ACC112 (cell line): ENCODE data around the gene CDH8.
"Not testable (repeated sequence)": the region's sequence is repeated elsewhere in the genome, so short reads cannot be mapped to it uniquely, and the experiment has no call there.

ENCODE experiments used
- H2AFZ ChIP-seq: fragments of 200-600 bp; sonication (generic); one replicate; pipeline ENCODE4 v1.6.0; 2017; ENCODE audit warnings: antibody characterized with exemption, low read length; ENCODE audit not compliant: unreplicated experiment
- H3K27ac ChIP-seq: fragments of 200-600 bp; sonication (generic); 2 replicates; pipeline ENCODE4 v1.5.1; 2014; ENCODE audit warnings: low read depth, mild to moderate bottlenecking, antibody characterized with exemption, low read length, moderate library complexity
- H3K27me3 ChIP-seq: fragments of 200-600 bp; sonication (generic); 2 replicates; pipeline ENCODE4 v1.6.1; 2014; ENCODE audit warnings: mild to moderate bottlenecking, antibody characterized with exemption, low read length, moderate library complexity, mixed read lengths; ENCODE audit not compliant: insufficient read depth
- H3K36me3 ChIP-seq: fragments of 200-600 bp; sonication (generic); 2 replicates; pipeline ENCODE4 v1.6.1; 2016; ENCODE audit warnings: mild to moderate bottlenecking, antibody characterized with exemption, low read length, moderate library complexity, mixed read lengths; ENCODE audit not compliant: insufficient read depth
- H3K4me1 ChIP-seq: fragments of 200-600 bp; sonication (generic); one replicate; pipeline ENCODE4 v1.6.1; 2016; ENCODE audit warnings: low read length, mixed read lengths; ENCODE audit not compliant: insufficient read depth, unreplicated experiment, control insufficient read depth
- H3K4me3 ChIP-seq: fragments of 200-600 bp; sonication (generic); 2 replicates; pipeline ENCODE4 v1.5.1; 2014; ENCODE audit warnings: mild to moderate bottlenecking, low read depth, low read length
- H3K79me2 ChIP-seq: fragments of 200-600 bp; sonication (generic); one replicate; pipeline ENCODE4 v1.6.0; 2016; ENCODE audit warnings: low read length; ENCODE audit not compliant: control insufficient read depth, unreplicated experiment, insufficient read depth

CDH8 gene

GRCh38 chr16:61699640-61700039 lies 336.6 kb downstream of the CDH8 start:
- not testable (repeated sequence) for H2AFZ ChIP-seq, H3K27me3 ChIP-seq, H3K4me3 ChIP-seq, H3K4me1 ChIP-seq, H3K36me3 ChIP-seq, H3K79me2 ChIP-seq, H3K27ac ChIP-seq

GRCh38 chr16:61684541-61684940 lies 351.7 kb downstream of the CDH8 start:
- Histone ChIP-seq H3K4me3 (no peak overlapping the region), H3K27me3 (no peaks in the 10 kb centered on the region), H3K79me2 (no peaks in the 10 kb centered on the region), H3K4me1 (no peaks in the 10 kb centered on the region), H2AFZ (no peak overlapping the region), H3K36me3 (no peaks in the 10 kb centered on the region), H3K27ac (no peak overlapping the region)

GRCh38 chr16:61681673-61682072 lies 354.6 kb downstream of the CDH8 start:
- no peak overlapping the region for H3K27ac ChIP-seq
- H3K79me2 ChIP-seq = no peaks in the 10 kb centered on the region
- no peaks in the 10 kb centered on the region for H3K36me3 ChIP-seq
- H2AFZ ChIP-seq = no peak overlapping the region
- no peak overlapping the region for H3K4me3 ChIP-seq
- no peaks in the 10 kb centered on the region for H3K27me3 ChIP-seq
- H3K4me1 ChIP-seq = no peaks in the 10 kb centered on the region

DNA sequence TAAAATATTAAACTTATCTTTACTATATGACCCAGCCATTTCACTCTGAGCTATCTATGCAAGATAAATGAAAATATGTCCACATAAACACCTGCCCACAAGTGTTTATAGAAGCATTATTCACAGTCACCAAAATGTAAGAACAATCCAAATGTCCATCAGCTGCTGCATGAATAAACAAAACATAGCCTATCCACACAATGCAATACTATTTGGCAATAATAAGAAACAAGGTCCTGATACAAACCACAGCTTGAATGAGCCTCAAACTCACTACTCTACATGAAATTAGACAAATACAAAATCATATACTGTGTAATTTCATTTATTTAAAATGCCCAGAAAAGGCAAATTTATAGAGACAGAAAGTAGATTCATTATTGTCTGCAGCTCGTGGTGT lies 355.1 kb downstream of the CDH8 start:
- Histone ChIP-seq H3K27ac (no peak overlapping the region), H3K27me3 (no peaks in the 10 kb centered on the region), H2AFZ (no peak overlapping the region), H3K36me3 (no peaks in the 10 kb centered on the region), H3K4me1 (no peaks in the 10 kb centered on the region), H3K4me3 (no peak overlapping the region), H3K79me2 (no peaks in the 10 kb centered on the region)

- H3K36me3 ChIP-seq = no peaks in the 10 kb centered on the region
- no peaks in the 10 kb centered on the region for H3K27me3 ChIP-seq
- no peaks in the 10 kb centered on the region for H3K4me1 ChIP-seq
- no peak overlapping the region for H2AFZ ChIP-seq
- H3K4me3 ChIP-seq = no peak overlapping the region
- no peaks in the 10 kb centered on the region for H3K79me2 ChIP-seq
- H3K27ac ChIP-seq = no peak overlapping the region
Observed at GRCh38 chr16:61678182-61678581, 358.1 kb downstream of the CDH8 start.

DNA sequence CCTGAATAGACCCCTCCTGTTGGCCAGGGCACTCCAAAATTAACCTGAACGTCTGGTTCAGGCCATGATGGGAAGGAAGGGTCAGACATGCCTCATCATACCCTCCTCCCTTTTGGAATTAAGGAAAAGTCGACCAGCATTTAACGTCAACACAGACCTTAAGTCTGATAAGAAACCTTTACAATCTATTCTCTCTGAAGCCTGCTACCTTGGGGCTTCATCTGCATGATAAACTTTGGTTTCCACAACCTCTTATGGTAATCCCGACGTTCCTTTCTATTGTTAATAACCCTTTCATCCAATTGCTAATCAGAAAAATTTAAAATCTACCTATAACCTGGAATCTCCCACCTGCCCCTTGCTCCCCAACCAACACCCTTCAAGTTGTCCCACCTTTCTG lies 358.5 kb downstream of the CDH8 start:
- Histone ChIP-seq H3K36me3 (no peaks in the 10 kb centered on the region), H3K4me3 (no peak overlapping the region), H3K27me3 (no peaks in the 10 kb centered on the region), H3K4me1 (no peaks in the 10 kb centered on the region), H2AFZ (no peak overlapping the region), H3K27ac (no peak overlapping the region), H3K79me2 (no peaks in the 10 kb centered on the region)

- H3K79me2 ChIP-seq = no peaks in the 10 kb centered on the region
- H3K4me1 ChIP-seq = no peaks in the 10 kb centered on the region
- H2AFZ ChIP-seq = no peak overlapping the region
- no peak overlapping the region for H3K4me3 ChIP-seq
- no peaks in the 10 kb centered on the region for H3K27me3 ChIP-seq
- no peak overlapping the region for H3K27ac ChIP-seq
- H3K36me3 ChIP-seq = no peaks in the 10 kb centered on the region
Observed at GRCh38 chr16:61676740-61677139, 359.5 kb downstream of the CDH8 start.

- H3K4me1 ChIP-seq = no peaks in the 10 kb centered on the region
- no peaks in the 10 kb centered on the region for H3K36me3 ChIP-seq
- no peak overlapping the region for H2AFZ ChIP-seq
- no peaks in the 10 kb centered on the region for H3K27me3 ChIP-seq
- H3K4me3 ChIP-seq = no peak overlapping the region
- no peaks in the 10 kb centered on the region for H3K79me2 ChIP-seq
- no peak overlapping the region for H3K27ac ChIP-seq
Observed at GRCh38 chr16:61671161-61671560, 365.1 kb downstream of the CDH8 start.

GRCh38 chr16:61665512-61665911 lies 370.7 kb downstream of the CDH8 start:
- Histone ChIP-seq H3K4me3 (no peak overlapping the region), H3K4me1 (no peaks in the 10 kb centered on the region), H3K36me3 (no peaks in the 10 kb centered on the region), H3K79me2 (no peaks in the 10 kb centered on the region), H3K27me3 (no peaks in the 10 kb centered on the region), H3K27ac (no peak overlapping the region), H2AFZ (no peak overlapping the region)

GRCh38 chr16:61659936-61660335 lies 376.3 kb downstream of the CDH8 start:
- no peaks in the 10 kb centered on the region for H3K79me2 ChIP-seq
- H3K27ac ChIP-seq = no peak overlapping the region
- H3K27me3 ChIP-seq = no peaks in the 10 kb centered on the region
- H2AFZ ChIP-seq = no peak overlapping the region
- no peaks in the 10 kb centered on the region for H3K36me3 ChIP-seq
- no peaks in the 10 kb centered on the region for H3K4me1 ChIP-seq
- no peak overlapping the region for H3K4me3 ChIP-seq

DNA sequence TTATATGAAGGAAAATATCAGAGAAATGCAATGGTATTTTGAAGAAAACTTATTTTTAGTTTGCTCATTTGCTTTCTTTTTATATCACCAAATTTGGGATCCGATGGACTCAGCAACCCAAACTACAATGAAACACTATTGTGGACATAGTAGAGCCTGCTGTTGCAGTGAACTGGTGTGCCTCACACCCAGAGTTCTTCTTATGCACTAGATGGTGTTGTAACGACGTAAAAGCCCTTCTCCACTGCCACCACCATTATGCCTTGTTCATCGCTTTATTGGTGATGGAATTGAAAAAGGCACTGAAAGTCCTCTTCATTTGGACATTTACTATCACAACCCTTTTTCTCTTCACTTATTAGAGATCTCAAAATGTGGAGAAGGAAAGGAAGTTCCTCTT lies 381.3 kb downstream of the CDH8 start:
- Histone ChIP-seq H3K4me1 (no peaks in the 10 kb centered on the region), H3K4me3 (no peak overlapping the region), H3K36me3 (no peaks in the 10 kb centered on the region), H3K79me2 (no peaks in the 10 kb centered on the region), H2AFZ (no peak overlapping the region), H3K27me3 (no peaks in the 10 kb centered on the region), H3K27ac (no peak overlapping the region)

DNA sequence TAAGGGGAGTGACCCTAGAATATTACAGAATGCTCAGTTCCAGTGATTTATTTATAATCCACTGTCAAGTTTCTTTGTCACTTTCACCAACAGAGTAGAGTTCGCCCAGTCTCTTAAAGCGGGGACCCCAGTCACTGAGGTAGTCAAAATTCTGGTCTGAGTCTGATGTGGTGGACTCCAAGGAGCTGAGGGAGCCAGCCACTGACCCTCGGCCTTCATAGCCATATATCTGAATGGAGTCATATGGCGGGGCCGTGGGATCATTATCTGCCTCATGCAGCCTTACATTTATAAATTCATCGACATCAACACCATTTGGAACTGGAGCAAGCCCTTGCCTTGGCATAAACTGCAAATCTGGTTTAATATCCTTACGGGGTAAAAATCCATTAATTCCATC lies 382.7 kb downstream of the CDH8 start:
- Histone ChIP-seq H2AFZ (no peak overlapping the region), H3K79me2 (no peaks in the 10 kb centered on the region), H3K27ac (no peak overlapping the region), H3K27me3 (no peaks in the 10 kb centered on the region), H3K4me1 (no peaks in the 10 kb centered on the region), H3K36me3 (no peaks in the 10 kb centered on the region), H3K4me3 (no peak overlapping the region)
